HTERT RPE-1 (cell line): ENCODE results near the gene DSG4.

ENCODE experiments used
- in situ Hi-C: fragments of 300-500 bp; cut with MboI; formaldehyde crosslinking; loops from 4 replicates; pipeline ENCODE4 v1.14.3; 2020; ENCODE audit warnings: low sequenced_read_pairs

The DSG4 gene

GRCh38 chr18:31409276-31409675 lies 32.7 kb downstream of the DSG4 start:
- in situ Hi-C loops = no loop called here

DNA sequence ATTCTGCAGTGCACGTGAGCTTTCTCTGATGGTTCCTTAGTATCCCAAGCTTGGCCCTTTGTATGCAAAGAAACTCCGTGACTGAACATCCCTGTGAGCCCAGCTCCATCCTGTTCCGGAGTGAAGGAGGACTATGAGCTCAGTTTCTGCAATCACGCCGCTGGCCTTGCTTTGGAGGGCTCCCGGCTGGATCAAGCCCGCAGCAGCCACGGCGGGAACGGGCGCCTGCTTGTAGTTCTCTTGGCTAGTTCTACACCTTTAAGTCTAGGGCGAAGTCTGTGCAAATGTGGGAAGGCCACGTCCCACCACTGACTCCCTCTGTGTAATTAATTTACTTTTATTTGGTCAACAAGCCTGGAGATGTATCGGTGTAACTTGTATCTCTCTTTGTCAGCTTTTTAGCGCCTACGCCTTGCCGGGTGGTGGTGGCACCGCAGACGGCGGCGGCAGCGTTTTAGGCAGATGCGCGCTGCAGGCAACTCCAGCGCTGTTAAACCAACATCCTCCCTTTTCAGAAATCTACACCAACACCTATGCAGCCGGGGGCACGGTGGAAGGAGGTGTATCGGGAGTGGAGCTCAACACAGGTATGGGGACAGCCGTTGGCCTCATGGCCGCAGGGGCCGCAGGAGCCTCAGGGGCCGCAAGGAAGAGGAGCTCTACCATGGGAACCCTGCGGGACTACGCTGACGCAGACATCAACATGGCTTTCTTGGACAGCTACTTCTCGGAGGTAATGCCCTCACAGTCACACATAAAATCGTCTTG lies 34.3 kb downstream of the DSG4 start:
- in situ Hi-C loops = no loop called here

- in situ Hi-C loops = no loop called here
Measured at GRCh38 chr18:31413137-31413536, 36.6 kb downstream of the DSG4 start.

DNA sequence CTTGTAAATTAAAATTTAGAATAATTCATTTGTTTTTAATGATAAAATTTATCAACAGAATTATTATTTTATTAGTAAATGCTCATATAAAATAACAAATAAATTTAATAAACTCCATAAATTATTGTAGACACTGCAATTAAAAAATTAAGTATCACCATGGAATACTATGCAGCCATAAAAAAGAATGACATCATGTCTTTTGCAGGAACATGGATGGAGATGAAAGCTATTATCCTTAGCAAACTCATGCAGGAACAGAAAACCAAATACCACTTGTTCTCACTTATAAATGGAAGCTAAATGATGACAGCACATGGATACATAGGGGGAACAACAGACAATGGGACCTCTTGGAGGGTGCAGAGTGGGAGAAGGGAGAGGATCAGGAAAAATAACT lies 41.3 kb downstream of the DSG4 start:
- in situ Hi-C loops = no loop called here

DNA sequence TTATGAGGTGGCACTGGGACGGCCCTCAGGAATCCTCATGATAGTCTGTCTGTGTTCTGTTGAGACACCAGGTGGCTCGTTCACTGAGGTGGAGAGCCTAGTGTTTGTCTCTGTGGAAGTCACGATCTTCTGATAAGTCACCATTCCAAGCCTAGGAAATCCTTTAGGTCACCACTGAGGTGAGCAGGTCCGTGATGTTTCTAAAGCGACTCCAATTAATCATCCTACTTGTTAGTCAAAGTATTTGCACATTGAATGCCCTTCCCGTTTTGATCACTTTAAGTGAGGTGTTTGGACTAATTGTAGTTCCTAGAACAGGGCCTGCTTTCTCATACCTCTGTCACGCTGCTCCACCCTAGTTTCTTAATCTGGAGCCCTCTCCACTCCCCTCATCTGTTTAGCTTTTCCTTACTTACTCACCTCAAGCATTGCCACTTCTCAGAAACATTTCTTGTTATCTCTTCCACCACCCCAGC lies 42.9 kb downstream of the DSG4 start:
- in situ Hi-C loops = no loop called here

DNA sequence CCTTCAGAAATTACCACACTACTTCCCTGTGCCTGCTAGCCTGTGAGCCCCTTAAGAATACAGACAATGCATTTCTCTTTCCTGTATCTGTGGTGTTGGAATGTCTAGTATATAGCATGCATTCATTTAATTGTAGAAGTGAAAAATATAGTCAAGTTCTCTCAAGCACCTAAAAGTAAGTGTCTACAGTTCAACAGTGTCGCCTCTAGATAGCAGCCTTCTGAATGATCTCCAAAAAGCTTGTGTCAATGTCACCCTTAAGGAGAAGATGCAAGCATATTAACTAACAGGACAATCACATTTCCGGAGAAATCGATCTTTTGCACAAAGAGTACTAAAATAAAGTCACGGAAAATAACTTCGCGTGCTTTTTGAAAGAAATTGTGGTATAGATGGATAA lies 43.5 kb downstream of the DSG4 start:
- in situ Hi-C loops = no loop called here

- in situ Hi-C loops = no loop called here
Measured at GRCh38 chr18:31420524-31420923, 43.9 kb downstream of the DSG4 start.

DNA sequence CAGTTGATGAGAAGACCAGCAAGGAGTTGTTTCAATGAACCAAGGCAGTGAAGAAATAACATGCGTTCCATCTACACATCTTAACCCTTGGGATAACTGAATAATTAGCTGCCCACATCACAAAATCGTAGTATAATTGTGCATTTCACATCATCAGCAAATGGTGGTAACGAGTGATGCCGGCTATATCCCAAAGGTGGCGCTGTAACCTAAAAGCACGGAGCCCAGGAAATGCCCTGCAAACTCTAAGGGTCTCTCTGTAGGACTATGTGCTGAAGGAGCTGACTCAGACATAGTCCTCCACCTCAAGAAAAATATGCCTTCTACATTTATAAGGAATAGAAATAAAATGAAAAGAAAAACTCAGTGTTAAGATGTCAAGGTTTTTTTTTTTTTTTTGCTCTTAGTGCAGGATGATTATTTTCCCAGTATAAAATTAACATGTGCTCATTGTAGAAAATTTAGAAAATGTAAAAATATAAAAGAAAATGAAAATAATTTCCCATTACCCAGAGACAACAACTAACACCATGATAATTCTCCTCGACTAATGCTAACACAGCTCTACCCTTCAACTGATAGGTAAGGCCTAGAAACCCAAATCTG lies 47.9 kb downstream of the DSG4 start:
- in situ Hi-C loops = no loop called here

- in situ Hi-C loops = no loop called here
Measured at GRCh38 chr18:31426021-31426420, 49.4 kb downstream of the DSG4 start.

- in situ Hi-C loops = no loop called here
Measured at GRCh38 chr18:31426871-31427406, 50.4 kb downstream of the DSG4 start.

- in situ Hi-C loops = no loop called here
Measured at GRCh38 chr18:31428211-31428610, 51.6 kb downstream of the DSG4 start.

DNA sequence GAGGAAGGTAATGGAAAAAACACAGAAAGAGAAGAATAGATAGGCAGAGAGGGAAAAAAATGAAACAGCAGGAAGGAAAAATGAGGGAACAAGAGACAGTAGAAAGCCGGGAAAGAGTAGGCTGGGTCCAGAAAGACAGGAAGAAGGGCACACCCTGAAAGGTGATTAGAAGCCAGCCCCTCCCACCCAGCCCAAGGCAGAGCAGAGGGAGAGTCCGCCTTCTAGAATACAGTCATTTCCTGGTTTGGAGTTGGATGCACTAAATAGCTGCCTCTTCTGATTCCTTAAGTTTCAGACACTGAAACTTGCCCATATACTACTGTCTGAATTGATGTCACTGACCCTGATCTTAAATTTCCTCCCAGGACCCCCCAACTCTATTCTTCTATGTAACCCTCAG lies 53.0 kb downstream of the DSG4 start:
- in situ Hi-C loops = no loop called here

DNA sequence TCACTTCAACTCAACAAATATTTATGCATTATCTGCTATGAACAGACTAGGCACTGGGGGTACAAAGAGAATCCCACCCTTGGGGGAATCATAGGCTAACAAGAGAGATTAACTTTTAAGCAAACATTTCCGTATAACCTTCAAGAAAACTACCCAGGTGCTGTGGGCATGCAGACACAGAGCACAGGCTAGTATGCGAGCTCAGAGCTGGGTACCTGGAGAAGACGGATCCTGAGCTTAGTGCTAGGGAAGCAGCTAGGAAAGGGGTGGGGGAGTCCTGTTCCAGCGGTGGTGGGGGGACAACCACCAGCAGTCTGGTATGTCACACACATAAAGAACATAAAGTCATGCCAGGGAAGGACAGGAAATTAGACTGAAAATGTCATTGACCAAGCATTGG lies 53.5 kb downstream of the DSG4 start:
- in situ Hi-C loops = no loop called here

GRCh38 chr18:31430554-31430953 lies 54.0 kb downstream of the DSG4 start:
- in situ Hi-C loops = no loop called here

DNA sequence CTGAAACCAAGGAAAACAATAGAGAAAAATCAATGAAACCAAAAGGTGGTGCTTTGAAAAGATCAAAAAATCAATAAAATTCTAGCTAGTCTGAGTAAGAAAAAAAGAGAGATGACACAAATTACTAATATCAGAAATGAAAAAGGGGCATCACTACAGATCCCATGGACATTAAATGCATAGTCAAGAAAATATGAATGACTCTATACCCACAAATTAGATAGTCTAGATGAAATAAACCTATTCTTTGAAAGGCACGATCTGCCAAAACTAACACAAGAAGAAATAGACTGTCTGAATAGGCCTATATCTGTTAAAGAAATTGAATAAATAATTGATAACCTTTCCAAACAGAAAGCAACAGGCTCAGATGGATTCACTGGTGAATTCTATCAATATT lies 55.7 kb downstream of the DSG4 start:
- in situ Hi-C loops = no loop called here

DNA sequence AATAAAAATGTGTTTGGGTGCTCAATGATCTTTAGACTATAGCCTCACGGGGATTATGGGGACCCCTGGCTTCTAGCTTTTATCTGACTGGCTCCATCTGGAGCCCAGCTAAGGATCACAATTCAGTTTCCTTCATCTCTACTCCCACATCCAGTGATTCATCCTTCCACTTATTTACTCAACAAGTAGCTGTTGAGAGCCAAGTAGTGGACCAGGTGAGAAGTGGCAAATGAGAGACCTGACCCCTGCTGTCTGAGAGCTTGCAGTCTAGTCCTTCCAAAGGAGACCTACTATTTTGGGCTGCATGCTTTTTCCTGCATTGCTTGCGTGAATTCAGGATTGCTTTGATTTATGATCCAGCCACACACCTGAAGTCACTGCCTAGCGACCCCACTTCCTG lies 60.2 kb downstream of the DSG4 start:
- in situ Hi-C loops = no loop called here

DNA sequence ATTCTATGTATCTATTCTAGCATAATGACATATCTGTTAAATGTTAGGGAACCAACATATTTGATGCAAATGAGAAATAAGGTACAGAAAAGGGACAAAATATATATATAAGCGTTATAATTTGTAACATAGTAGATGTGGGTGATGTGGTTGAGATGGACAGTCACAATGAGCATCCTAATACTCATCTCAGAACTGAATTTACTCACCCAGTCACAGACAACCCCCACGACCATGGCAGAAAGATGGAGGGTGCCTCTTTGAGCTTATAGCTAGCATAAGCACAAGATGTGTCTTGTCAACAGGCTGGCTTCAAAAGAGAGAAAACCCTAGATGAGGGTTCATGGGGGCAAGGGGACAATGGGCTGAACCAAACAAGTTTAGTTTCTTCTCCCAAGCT lies 61.8 kb downstream of the DSG4 start:
- in situ Hi-C loops = no loop called here

DNA sequence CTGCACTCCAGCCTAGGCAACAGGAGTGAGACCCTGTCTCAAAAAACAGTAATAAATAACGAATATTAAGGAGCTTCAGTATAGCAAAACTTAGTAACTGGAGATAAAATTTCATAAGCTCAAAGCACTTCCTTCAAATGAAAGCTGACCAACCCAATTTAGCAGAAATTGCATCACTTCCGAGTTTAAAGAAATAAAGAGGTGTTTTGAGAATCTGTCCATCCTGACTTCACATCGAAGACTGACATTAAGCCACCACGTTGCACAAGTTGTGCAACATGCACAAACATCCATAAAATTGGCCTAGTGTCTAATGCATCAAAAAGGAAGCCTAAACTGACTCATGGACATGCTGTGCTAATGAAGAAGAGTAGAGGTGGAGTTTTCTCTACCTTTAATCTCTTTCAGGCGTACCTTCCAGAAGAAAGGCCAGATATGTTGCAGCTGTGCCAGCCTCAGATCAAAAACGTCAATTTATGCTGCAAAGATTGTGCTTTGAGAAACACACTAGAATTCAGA lies 63.3 kb downstream of the DSG4 start:
- in situ Hi-C loops = no loop called here

DNA sequence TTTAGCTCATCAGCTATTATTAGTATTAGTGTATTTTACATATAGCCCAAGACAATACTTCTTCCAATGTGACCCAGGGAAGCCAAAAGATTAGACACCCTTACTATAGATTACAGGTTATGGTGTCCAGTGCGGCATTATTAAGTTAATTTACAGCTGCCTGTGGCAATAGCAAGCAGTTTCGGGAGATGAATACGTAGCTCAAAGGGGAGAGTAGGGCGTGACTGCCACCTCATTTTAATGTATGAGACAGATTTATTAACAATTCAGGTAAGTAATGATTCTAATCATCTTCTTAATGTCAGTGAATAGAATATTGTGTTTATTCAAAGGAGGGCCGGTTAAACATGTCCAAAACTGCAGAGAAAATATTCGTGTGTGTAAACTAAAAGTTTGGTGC lies 64.2 kb downstream of the DSG4 start:
- in situ Hi-C loops = no loop called here

- in situ Hi-C loops = no loop called here
Measured at GRCh38 chr18:31441493-31441892, 64.9 kb downstream of the DSG4 start.

DNA sequence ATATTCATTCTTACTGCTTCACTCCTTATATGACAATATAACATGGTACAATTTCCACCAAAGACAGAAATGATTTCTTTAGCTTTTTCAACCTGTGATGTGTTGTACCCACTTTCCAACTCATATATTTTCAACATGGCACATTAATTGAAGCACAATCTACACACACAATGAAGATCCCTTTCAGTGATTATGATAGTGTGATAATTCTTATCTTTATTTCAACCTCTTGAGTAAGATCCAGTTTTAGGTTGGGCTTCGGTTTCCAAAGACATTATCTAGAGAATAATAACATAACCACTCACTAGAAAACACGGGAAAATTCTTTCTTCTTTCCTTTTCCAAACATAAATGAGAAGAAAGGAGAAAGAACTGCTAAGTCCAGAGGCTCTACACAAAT lies 67.6 kb downstream of the DSG4 start:
- in situ Hi-C loops = no loop called here

GRCh38 chr18:31445908-31446307 lies 69.3 kb downstream of the DSG4 start:
- in situ Hi-C loops = no loop called here
